HepG2 (cell line): Measurements from ENCODE around the gene PLSCR5. TPM values are rescaled to one million over a fixed set of nuclear protein-coding genes. Genes with fewer than 3 reads are reported as not detected.

Experiments
- BATF2 ChIP-seq: sonication (generic); formaldehyde crosslinking; IDR thresholded peaks from 2 replicates; pipeline ENCODE4 v1.8.0; 2022; ENCODE audit warnings: mild to moderate bottlenecking, missing genetic modification reagents, moderate library complexity
- CBX1 ChIP-seq: IDR thresholded peaks from one replicate; pipeline ENCODE4 v1.6.1; 2016; ENCODE audit warnings: antibody characterized with exemption, low read depth
- CREB3 ChIP-seq: sonication (generic); formaldehyde crosslinking; IDR thresholded peaks from 2 replicates; pipeline ENCODE4 v1.5.0; 2020; ENCODE audit warnings: missing genetic modification reagents
- CREM ChIP-seq, 2 experiments: sonication (generic) in 1 of 2; formaldehyde crosslinking in 1 of 2; IDR thresholded peaks; 2 replicates each; pipeline versions ENCODE4 v1.4.0 to v1.6.1; 2016 to 2020; ENCODE audit warnings: antibody characterized with exemption in 1 of 2, mild to moderate bottlenecking in 1 of 2, missing genetic modification reagents in 1 of 2
- GPN1 ChIP-seq: sonication (generic); formaldehyde crosslinking; IDR thresholded peaks from 2 replicates; pipeline ENCODE4 v1.5.1; 2020; ENCODE audit warnings: missing genetic modification reagents, borderline replicate concordance
- HES4 ChIP-seq: sonication (generic); formaldehyde crosslinking; IDR thresholded peaks from 2 replicates; pipeline ENCODE4 v1.9.0; 2021; ENCODE audit warnings: mild to moderate bottlenecking, missing genetic modification reagents, borderline replicate concordance
- HOXD1 ChIP-seq: sonication (generic); formaldehyde crosslinking; IDR thresholded peaks from 2 replicates; pipeline ENCODE4 v1.5.0; 2020; ENCODE audit warnings: missing genetic modification reagents
- ONECUT2 ChIP-seq: sonication (generic); formaldehyde crosslinking; IDR thresholded peaks from 2 replicates; pipeline ENCODE4 v1.4.0; 2020; ENCODE audit warnings: missing genetic modification reagents
- PAF1 ChIP-seq: IDR thresholded peaks from 2 replicates; pipeline ENCODE4 v1.6.1; 2016; ENCODE audit warnings: missing genetic modification reagents, missing compliant biosample characterization
- RARA ChIP-seq: IDR thresholded peaks from 2 replicates; pipeline ENCODE4 v1.6.1; 2016; ENCODE audit warnings: missing genetic modification reagents, missing compliant biosample characterization
- SATB2 ChIP-seq: sonication (generic); formaldehyde crosslinking; IDR thresholded peaks from 2 replicates; pipeline ENCODE4 v1.5.0; 2020; ENCODE audit warnings: missing genetic modification reagents
- SIX4 ChIP-seq: sonication (generic); formaldehyde crosslinking; IDR thresholded peaks from 2 replicates; pipeline ENCODE4 v1.4.0; 2020; ENCODE audit warnings: missing genetic modification reagents
- TFDP1 ChIP-seq: IDR thresholded peaks from 2 replicates; pipeline ENCODE4 v1.6.1; 2016; ENCODE audit warnings: missing compliant biosample characterization, missing genetic modification reagents, borderline replicate concordance
- TOE1 ChIP-seq: sonication (generic); formaldehyde crosslinking; IDR thresholded peaks from 2 replicates; pipeline ENCODE4 v1.4.0; 2020; ENCODE audit warnings: mild to moderate bottlenecking, missing genetic modification reagents
- ZNF292 ChIP-seq: sonication (generic); formaldehyde crosslinking; IDR thresholded peaks from 2 replicates; pipeline ENCODE4 v1.8.1; 2022; ENCODE audit warnings: mild to moderate bottlenecking, low read depth, missing genetic modification reagents, borderline replicate concordance
- ZNF570 ChIP-seq: sonication (generic); formaldehyde crosslinking; IDR thresholded peaks from 2 replicates; pipeline ENCODE4 v1.4.0; 2020; ENCODE audit warnings: mild to moderate bottlenecking, missing genetic modification reagents, borderline replicate concordance
- ZNF737 ChIP-seq: sonication (generic); formaldehyde crosslinking; IDR thresholded peaks from 2 replicates; pipeline ENCODE4 v1.5.0; 2020; ENCODE audit warnings: missing genetic modification reagents, mild to moderate bottlenecking, borderline replicate concordance
- ZNF792 ChIP-seq: IDR thresholded peaks from 2 replicates; pipeline ENCODE4 v1.6.1; 2016
- polyA plus RNA-seq, 8 experiments: library from polyadenylated mRNA; depleted of rRNA in 3 of 8; stranded (reverse) in 7 of 8; unstranded in 1 of 8; fragments of >200 nt; fragmentation: Illumina TruSeq in 4 of 8; extraction: Trizol in 4 of 8; gene quantifications; 2 replicates each; pipeline versions ENCODE4 v1.2.1 to v1.2.3, GENCODE V29; 2011 to 2016; ENCODE audit warnings: low read depth in 4 of 8, missing spikeins in 1 of 8, mixed read lengths in 1 of 8; ENCODE audit not compliant: insufficient read depth in 1 of 8
- total RNA-seq, 5 experiments: library from RNA; depleted of rRNA; stranded (reverse); fragments of >200 nt; fragmentation: Illumina TruSeq; extraction: Trizol; gene quantifications; 2 replicates each; pipeline ENCODE4 v1.2.3, GENCODE V29; 2016; ENCODE audit warnings: low read depth in 1 of 5
- TF ChIP-seq, protein P1 (sequence below): sonication (generic); formaldehyde crosslinking; IDR thresholded peaks from 2 replicates; pipeline ENCODE4 v1.4.0; 2020; ENCODE audit warnings: missing genetic modification reagents, borderline replicate concordance
- TF ChIP-seq, protein P2 (sequence below): sonication (generic); formaldehyde crosslinking; IDR thresholded peaks from 2 replicates; pipeline ENCODE4 v1.4.0; 2020; ENCODE audit warnings: missing genetic modification reagents, borderline replicate concordance

The PLSCR5 gene
- total and polyA plus RNA-seq, 2 of the 13 experiments (the other 11 are each of a cell fraction or from before 2014, with no cell fraction given) = 0.50 TPM; not detected in 1

GRCh38 chr3:146626403-146627122 lies 21.4 kb upstream of the PLSCR5 start (continued):
- TF ChIP-seq, protein P1, sequence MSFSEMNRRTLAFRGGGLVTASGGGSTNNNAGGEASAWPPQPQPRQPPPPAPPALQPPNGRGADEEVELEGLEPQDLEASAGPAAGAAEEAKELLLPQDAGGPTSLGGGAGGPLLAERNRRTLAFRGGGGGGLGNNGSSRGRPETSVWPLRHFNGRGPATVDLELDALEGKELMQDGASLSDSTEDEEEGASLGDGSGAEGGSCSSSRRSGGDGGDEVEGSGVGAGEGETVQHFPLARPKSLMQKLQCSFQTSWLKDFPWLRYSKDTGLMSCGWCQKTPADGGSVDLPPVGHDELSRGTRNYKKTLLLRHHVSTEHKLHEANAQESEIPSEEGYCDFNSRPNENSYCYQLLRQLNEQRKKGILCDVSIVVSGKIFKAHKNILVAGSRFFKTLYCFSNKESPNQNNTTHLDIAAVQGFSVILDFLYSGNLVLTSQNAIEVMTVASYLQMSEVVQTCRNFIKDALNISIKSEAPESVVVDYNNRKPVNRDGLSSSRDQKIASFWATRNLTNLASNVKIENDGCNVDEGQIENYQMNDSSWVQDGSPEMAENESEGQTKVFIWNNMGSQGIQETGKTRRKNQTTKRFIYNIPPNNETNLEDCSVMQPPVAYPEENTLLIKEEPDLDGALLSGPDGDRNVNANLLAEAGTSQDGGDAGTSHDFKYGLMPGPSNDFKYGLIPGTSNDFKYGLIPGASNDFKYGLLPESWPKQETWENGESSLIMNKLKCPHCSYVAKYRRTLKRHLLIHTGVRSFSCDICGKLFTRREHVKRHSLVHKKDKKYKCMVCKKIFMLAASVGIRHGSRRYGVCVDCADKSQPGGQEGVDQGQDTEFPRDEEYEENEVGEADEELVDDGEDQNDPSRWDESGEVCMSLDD (CRISPR knock-in tag) = no peak
- peak; percentile 90; the same call in 1 of the 2 replicates for TF ChIP-seq HOXD1 (CRISPR knock-in tag)
- TF ChIP-seq HES4 (CRISPR knock-in tag) = no peak
- TF ChIP-seq SIX4 (CRISPR knock-in tag) = peak; percentile 84
- TF ChIP-seq TFDP1 (CRISPR knock-in tag) = 0 out of 2 replicates have a peak, but pooled peaks have one; percentile 17
- TF ChIP-seq ZNF292 (CRISPR knock-in tag) = peak; percentile 62; the same call in 1 of the 2 replicates
- TF ChIP-seq ZNF792 (CRISPR knock-in tag) = peak; percentile 83; the same call in 1 of the 2 replicates
- TF ChIP-seq SATB2 (CRISPR knock-in tag) = no peak
- TF ChIP-seq RARA (CRISPR knock-in tag) = peak; percentile 89
- TF ChIP-seq ZNF570 (CRISPR knock-in tag) = no peak
- 0 out of 2 replicates have a peak, but pooled peaks have one; percentile 5 for TF ChIP-seq ONECUT2
- no peak for TF ChIP-seq BATF2
- TF ChIP-seq CREM (IDR thresholded peaks at IDR 0.05) = peak; percentile 95
- no peak for TF ChIP-seq CREM (CRISPR knock-in tag; IDR thresholded peaks at IDR 0.05)
- no peak for TF ChIP-seq PAF1 (CRISPR knock-in tag)
- TF ChIP-seq, protein P2, sequence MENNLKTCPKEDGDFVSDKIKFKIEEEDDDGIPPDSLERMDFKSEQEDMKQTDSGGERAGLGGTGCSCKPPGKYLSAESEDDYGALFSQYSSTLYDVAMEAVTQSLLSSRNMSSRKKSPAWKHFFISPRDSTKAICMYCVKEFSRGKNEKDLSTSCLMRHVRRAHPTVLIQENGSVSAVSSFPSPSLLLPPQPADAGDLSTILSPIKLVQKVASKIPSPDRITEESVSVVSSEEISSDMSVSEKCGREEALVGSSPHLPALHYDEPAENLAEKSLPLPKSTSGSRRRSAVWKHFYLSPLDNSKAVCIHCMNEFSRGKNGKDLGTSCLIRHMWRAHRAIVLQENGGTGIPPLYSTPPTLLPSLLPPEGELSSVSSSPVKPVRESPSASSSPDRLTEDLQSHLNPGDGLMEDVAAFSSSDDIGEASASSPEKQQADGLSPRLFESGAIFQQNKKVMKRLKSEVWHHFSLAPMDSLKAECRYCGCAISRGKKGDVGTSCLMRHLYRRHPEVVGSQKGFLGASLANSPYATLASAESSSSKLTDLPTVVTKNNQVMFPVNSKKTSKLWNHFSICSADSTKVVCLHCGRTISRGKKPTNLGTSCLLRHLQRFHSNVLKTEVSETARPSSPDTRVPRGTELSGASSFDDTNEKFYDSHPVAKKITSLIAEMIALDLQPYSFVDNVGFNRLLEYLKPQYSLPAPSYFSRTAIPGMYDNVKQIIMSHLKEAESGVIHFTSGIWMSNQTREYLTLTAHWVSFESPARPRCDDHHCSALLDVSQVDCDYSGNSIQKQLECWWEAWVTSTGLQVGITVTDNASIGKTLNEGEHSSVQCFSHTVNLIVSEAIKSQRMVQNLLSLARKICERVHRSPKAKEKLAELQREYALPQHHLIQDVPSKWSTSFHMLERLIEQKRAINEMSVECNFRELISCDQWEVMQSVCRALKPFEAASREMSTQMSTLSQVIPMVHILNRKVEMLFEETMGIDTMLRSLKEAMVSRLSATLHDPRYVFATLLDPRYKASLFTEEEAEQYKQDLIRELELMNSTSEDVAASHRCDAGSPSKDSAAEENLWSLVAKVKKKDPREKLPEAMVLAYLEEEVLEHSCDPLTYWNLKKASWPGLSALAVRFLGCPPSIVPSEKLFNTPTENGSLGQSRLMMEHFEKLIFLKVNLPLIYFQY (CRISPR knock-in tag) = no peak
- no peak for TF ChIP-seq GPN1 (CRISPR knock-in tag)
- TF ChIP-seq TOE1 (CRISPR knock-in tag) = no peak
- no peak for TF ChIP-seq CBX1
- TF ChIP-seq ZNF737 (CRISPR knock-in tag) = no peak
- TF ChIP-seq CREB3 (CRISPR knock-in tag) = no peak
